OCI-LY7 (cell line): ENCODE measurements around the gene EMC8. TPM values are rescaled to one million over a fixed set of nuclear protein-coding genes. Genes with fewer than 3 reads are reported as not detected.

ENCODE experiments used
- BruUV-seq: library from RNA; stranded (reverse); fragments of 400-500 nt; replicated peaks from 2 replicates; lab custom pipeline; 2021; lab: Mats Ljungman, UMichigan
- CTCF ChIA-PET: fragments of 300-600 bp; sonication (Branson Sonifier 250); formaldehyde crosslinking; loops from one replicate; lab custom pipeline; 2022; ENCODE audit warnings: antibody characterized with exemption; ENCODE audit not compliant: unreplicated experiment; lab: Charles Lee
- POLR2A ChIA-PET: fragments of 300-600 bp; sonication (Branson Sonifier 250); formaldehyde crosslinking; loops from one replicate; lab custom pipeline; 2022; ENCODE audit warnings: antibody characterized with exemption; lab: Charles Lee
- DNase-seq: peaks from one replicate; pipeline ENCODE4 v3.0.0-alpha.2; 2015; ENCODE audit warnings: low spot score
- H2AFZ ChIP-seq: fragments of 200-600 bp; sonication (generic), shearing (Covaris generic); 2 replicates; pipeline ENCODE4 v1.6.1; 2014; ENCODE audit warnings: mild to moderate bottlenecking, antibody characterized with exemption, low read length, moderate library complexity
- H3K27ac ChIP-seq: fragments of 200-600 bp; sonication (generic); 2 replicates; pipeline ENCODE4 v1.5.1; 2014; ENCODE audit warnings: mixed run types, low read depth, mild to moderate bottlenecking, moderate library complexity, low read length, inconsistent platforms; ENCODE audit not compliant: poor library complexity, severe bottlenecking
- H3K36me3 ChIP-seq: fragments of 200-600 bp; sonication (generic); 2 replicates; pipeline ENCODE4 v1.6.1; 2014; ENCODE audit warnings: mild to moderate bottlenecking, antibody characterized with exemption, low read length, moderate library complexity, mixed read lengths; ENCODE audit not compliant: insufficient read depth
- H3K4me1 ChIP-seq: fragments of 200-600 bp; sonication (generic); 2 replicates; pipeline ENCODE4 v1.5.1; 2014; ENCODE audit warnings: mild to moderate bottlenecking, low read length; ENCODE audit not compliant: insufficient read depth, poor library complexity, severe bottlenecking
- H3K4me2 ChIP-seq: fragments of 200-600 bp; sonication (generic); 2 replicates; pipeline ENCODE4 v1.6.1; 2014; ENCODE audit warnings: mild to moderate bottlenecking, low read length
- H3K4me3 ChIP-seq: fragments of 200-600 bp; sonication (generic); 2 replicates; pipeline ENCODE4 v1.5.1; 2014; ENCODE audit warnings: mild to moderate bottlenecking, low read depth, low read length; ENCODE audit not compliant: poor library complexity, severe bottlenecking
- H3K79me2 ChIP-seq: fragments of 200-600 bp; sonication (generic); 2 replicates; pipeline ENCODE4 v1.6.1; 2016; ENCODE audit warnings: low read depth, mild to moderate bottlenecking, low read length, moderate library complexity, mixed read lengths; ENCODE audit not compliant: insufficient read depth
- H3K9me2 ChIP-seq: fragments of 200-600 bp; sonication (generic); 2 replicates; pipeline ENCODE4 v1.6.1; 2016; ENCODE audit warnings: mild to moderate bottlenecking, low read length, mixed read lengths; ENCODE audit not compliant: insufficient read depth
- H3K9me3 ChIP-seq: fragments of 200-600 bp; sonication (generic); 2 replicates; pipeline ENCODE4 v1.6.1; 2014; ENCODE audit warnings: mild to moderate bottlenecking, mixed run types, low read length, mixed read lengths
- H4K20me1 ChIP-seq: fragments of 200-600 bp; sonication (generic); 2 replicates; pipeline ENCODE4 v1.6.1; 2014; ENCODE audit warnings: mild to moderate bottlenecking, antibody characterized with exemption, low read length, moderate library complexity, mixed read lengths; ENCODE audit not compliant: insufficient read depth
- CTCF ChIP-seq: fragments of 200-600 bp; sonication (generic); conservative IDR thresholded peaks from 2 replicates; pipeline ENCODE4 v1.5.1; 2014; ENCODE audit warnings: mild to moderate bottlenecking, antibody characterized with exemption, low read length, moderate library complexity, mixed read lengths
- EZH2phosphoT487 ChIP-seq: fragments of 200-600 bp; sonication (generic); IDR thresholded peaks from 2 replicates; pipeline ENCODE4 v1.6.1; 2018; ENCODE audit warnings: low read depth, borderline replicate concordance, mild to moderate bottlenecking, mixed run types, antibody characterized with exemption, low read length, moderate library complexity, mixed read lengths
- intact Hi-C: fragments of 100-400 bp; cut with micrococcal nuclease; formaldehyde crosslinking; loops from one replicate; pipeline ENCODE4 v1.10.0; 2022; ENCODE audit not compliant: unreplicated experiment
- total RNA-seq, 2 experiments: library from RNA; depleted of rRNA in 1 of 2; stranded (reverse); fragments of >200 nt in 1 of 2; shearing (Covaris generic) in 1 of 2; gene quantifications; 2 replicates each; pipeline ENCODE4 v1.2.3, GENCODE V29; 2014 to 2022

Gene EMC8
- total RNA-seq, 2 experiments from 2014 or later = 47.5 to 54.0 TPM

GRCh38 chr16:85749771-85750145, 49.6 kb downstream of the EMC8 start:
- Histone ChIP-seq H3K4me3 (peak overlapping the region; percentile 62), H3K4me1 (peaks cover 84% of the 10 kb centered on the region), H3K9me2 (no peaks in the 10 kb centered on the region), H2AFZ (no peak overlapping the region), H3K36me3 (no peaks in the 10 kb centered on the region), H4K20me1 (no peaks in the 10 kb centered on the region), H3K4me2 (peak overlapping the region; percentile 92), H3K9me3 (no peaks in the 10 kb centered on the region), H3K27ac (no peak overlapping the region), H3K79me2 (no peaks in the 10 kb centered on the region)
- no TSS peak for BruUV-seq
- no peak for TF ChIP-seq CTCF
- no peak for TF ChIP-seq EZH2phosphoT487
- ChIA-PET POLR2A (no interaction called here), CTCF (interaction anchor here (0.6 kb wide), 1 partner anchor 71 kb away, joined by 6 read pairs; no protein-coding TSS in a partner anchor)
- no peak for DNase-seq
- intact Hi-C loops = loop anchor here (10.0 kb wide), 1 partner anchor 445 kb away; no protein-coding TSS in a partner anchor

- Histone ChIP-seq H3K9me3 (no peaks in the 10 kb centered on the region), H3K4me1 (peaks cover 53% of the 10 kb centered on the region), H3K4me3 (peak overlapping the region; percentile 17), H4K20me1 (no peaks in the 10 kb centered on the region), H3K36me3 (no peaks in the 10 kb centered on the region), H3K79me2 (no peaks in the 10 kb centered on the region), H2AFZ (no peak overlapping the region), H3K4me2 (peak overlapping the region; percentile 52), H3K9me2 (no peaks in the 10 kb centered on the region), H3K27ac (no peak overlapping the region)
- intact Hi-C loops = no loop called here
- TF ChIP-seq EZH2phosphoT487 = no peak
- no peak for TF ChIP-seq CTCF
- peak; percentile 65 for DNase-seq
- no TSS peak for BruUV-seq
- CTCF ChIA-PET = interaction anchor here (0.5 kb wide), 1 partner anchor 11 kb away, joined by 4 read pairs; no protein-coding TSS in a partner anchor
- POLR2A ChIA-PET = interaction anchor here (1.0 to 2.3 kb wide), 5 partner anchors 9 to 52 kb away, joined by 5 to 11 read pairs (median 9); no protein-coding TSS in a partner anchor
These were observed 52.7 kb downstream of the EMC8 start for GRCh38 chr16:85746460-85747215.
